IMR-90 (cell line): ENCODE measurements around the gene CYP3A4. TPM values are rescaled to one million over a fixed set of nuclear protein-coding genes. Genes with fewer than 3 reads are reported as not detected.

Experiments used
- ATAC-seq: fragments of 200-7000 bp; cut with Tn5 transposase; 2 replicates; pipeline ENCODE4 v1.9.1; 2020; ENCODE audit warnings: low read depth, mild to moderate bottlenecking, moderate library complexity
- BruUV-seq: library from RNA; stranded (reverse); fragments of 400-500 nt; replicated peaks from 2 replicates; lab custom pipeline; 2021; lab: Mats Ljungman, UMichigan
- CTCF ChIA-PET: fragments of 300-600 bp; formaldehyde crosslinking; extraction: SDS; loops from one replicate; lab custom pipeline; 2021; ENCODE audit warnings: antibody characterized with exemption; lab: Yijun Ruan, JAX
- POLR2A ChIA-PET: fragments of 300-600 bp; sonication (Branson Sonifier 250); formaldehyde crosslinking; loops from one replicate; lab custom pipeline; 2022; ENCODE audit warnings: antibody characterized with exemption; ENCODE audit not compliant: unreplicated experiment; lab: Charles Lee
- DNase-seq: peaks from one replicate; pipeline ENCODE4 v3.0.0; 2013
- H2AFZ ChIP-seq: replicated peaks from 2 replicates; pipeline ENCODE3; 2013; ENCODE audit warnings: low read length, mild to moderate bottlenecking; ENCODE audit not compliant: poor library complexity
- H2AK5ac ChIP-seq: 2 replicates; pipeline ENCODE4 v1.6.1; 2013; ENCODE audit warnings: low read depth, low read length, inconsistent platforms
- H2AK9ac ChIP-seq: replicated peaks from 2 replicates; pipeline ENCODE3; 2013; ENCODE audit warnings: mild to moderate bottlenecking, low read depth, low read length, moderate library complexity; ENCODE audit not compliant: poor library complexity
- H2BK120ac ChIP-seq: 2 replicates; pipeline ENCODE4 v1.6.1; 2013; ENCODE audit warnings: low read depth, low read length, inconsistent platforms
- H2BK15ac ChIP-seq: 3 replicates; pipeline ENCODE4 v1.6.1; 2013; ENCODE audit warnings: low read depth, low read length, inconsistent platforms
- H2BK20ac ChIP-seq: 2 replicates; pipeline ENCODE4 v1.6.1; 2013; ENCODE audit warnings: low read depth, mild to moderate bottlenecking, inconsistent platforms, low read length, moderate library complexity
- H2BK5ac ChIP-seq: 2 replicates; pipeline ENCODE4 v1.6.1; 2013; ENCODE audit warnings: mild to moderate bottlenecking, low read depth, low read length, inconsistent platforms; ENCODE audit not compliant: poor library complexity, severe bottlenecking
- H3K14ac ChIP-seq: replicated peaks from 2 replicates; pipeline ENCODE4 v1.6.1; 2013; ENCODE audit warnings: low read depth, low read length, inconsistent platforms
- H3K18ac ChIP-seq: 2 replicates; pipeline ENCODE4 v1.6.1; 2013; ENCODE audit warnings: low read depth, low read length, control low read depth
- H3K23ac ChIP-seq: 2 replicates; pipeline ENCODE4 v1.6.1; 2013; ENCODE audit warnings: low read depth, low read length, inconsistent platforms
- H3K27ac ChIP-seq: 2 replicates; pipeline ENCODE4 v1.5.1; 2013; ENCODE audit warnings: mild to moderate bottlenecking, control low read depth, low read length; ENCODE audit not compliant: insufficient read depth
- H3K27me3 ChIP-seq: 2 replicates; pipeline ENCODE4 v1.6.1; 2013; ENCODE audit warnings: low read length; ENCODE audit not compliant: control insufficient read depth, insufficient read depth
- H3K36me3 ChIP-seq: 2 replicates; pipeline ENCODE4 v1.6.1; 2013; ENCODE audit warnings: low read length, mixed read lengths; ENCODE audit not compliant: control insufficient read depth, insufficient read depth
- H3K4ac ChIP-seq: 2 replicates; pipeline ENCODE4 v1.6.1; 2013; ENCODE audit warnings: low read depth, low read length, inconsistent platforms
- H3K4me1 ChIP-seq: 2 replicates; pipeline ENCODE4 v1.6.1; 2013; ENCODE audit warnings: low read length, mixed read lengths; ENCODE audit not compliant: control insufficient read depth, insufficient read depth
- H3K4me2 ChIP-seq: 2 replicates; pipeline ENCODE4 v1.6.1; 2013; ENCODE audit warnings: low read depth, mild to moderate bottlenecking, control low read depth, low read length, moderate library complexity
- H3K4me3 ChIP-seq: 2 replicates; pipeline ENCODE4 v1.5.1; 2013; ENCODE audit warnings: low read depth, mild to moderate bottlenecking, control low read depth, low read length, moderate library complexity; ENCODE audit not compliant: insufficient read depth
- H3K56ac ChIP-seq: 2 replicates; pipeline ENCODE4 v1.6.1; 2013; ENCODE audit warnings: low read length, inconsistent platforms; ENCODE audit not compliant: insufficient read depth; ENCODE audit errors: extremely low read depth
- H3K79me1 ChIP-seq, 2 experiments: 2 replicates each; pipeline ENCODE4 v1.6.1; 2013; ENCODE audit warnings: low read length in 2 of 2, inconsistent platforms in 1 of 2, low read depth in 1 of 2
- H3K9ac ChIP-seq: 2 replicates; pipeline ENCODE4 v1.6.1; 2013; ENCODE audit warnings: low read depth, low read length, control low read depth
- H3K9me1 ChIP-seq: 2 replicates; pipeline ENCODE4 v1.6.1; 2013; ENCODE audit warnings: low read length, inconsistent platforms; ENCODE audit not compliant: insufficient read depth
- H3K9me3 ChIP-seq: 2 replicates; pipeline ENCODE4 v1.6.1; 2013; ENCODE audit warnings: low read length; ENCODE audit not compliant: control insufficient read depth, insufficient read depth
- H4K20me1 ChIP-seq: 2 replicates; pipeline ENCODE4 v1.6.1; 2013; ENCODE audit warnings: low read length, inconsistent platforms; ENCODE audit not compliant: insufficient read depth
- H4K5ac ChIP-seq: 2 replicates; pipeline ENCODE4 v1.6.1; 2013; ENCODE audit warnings: mild to moderate bottlenecking, low read depth, low read length, control low read depth
- H4K8ac ChIP-seq, 2 experiments: 2 replicates each; pipeline ENCODE4 v1.6.1; 2013; ENCODE audit warnings: low read depth in 2 of 2, low read length in 2 of 2, control low read depth in 1 of 2, inconsistent platforms in 1 of 2
- H4K91ac ChIP-seq: 2 replicates; pipeline ENCODE4 v1.6.1; 2013; ENCODE audit warnings: low read depth, low read length, inconsistent platforms; ENCODE audit not compliant: insufficient read depth
- BHLHE40 ChIP-seq: fragments of 150-350 bp; IDR thresholded peaks from 2 replicates; pipeline ENCODE4 v1.6.1; 2016; ENCODE audit warnings: mild to moderate bottlenecking, low read depth, low read length
- ELK1 ChIP-seq: fragments of 150-350 bp; IDR thresholded peaks from 2 replicates; pipeline ENCODE4 v1.6.1; 2016; ENCODE audit warnings: low read depth, mild to moderate bottlenecking, low read length, moderate library complexity, borderline replicate concordance
- FOS ChIP-seq: fragments of 150-350 bp; IDR thresholded peaks from 2 replicates; pipeline ENCODE4 v1.6.1; 2016; ENCODE audit warnings: low read depth, low read length
- MAFK ChIP-seq: IDR thresholded peaks from 2 replicates; pipeline ENCODE4 v1.6.1; 2012; ENCODE audit warnings: low read depth, low read length, improper control_type of control experiment
- MAZ ChIP-seq: IDR thresholded peaks from 2 replicates; pipeline ENCODE4 v1.6.1; 2012; ENCODE audit warnings: low read depth, mild to moderate bottlenecking, low read length, improper control_type of control experiment, moderate library complexity, borderline replicate concordance
- NFE2L2 ChIP-seq: fragments of 150-350 bp; IDR thresholded peaks from 2 replicates; pipeline ENCODE4 v1.6.1; 2016; ENCODE audit warnings: low read depth, mild to moderate bottlenecking, low read length
- POLR2A ChIP-seq: IDR thresholded peaks from 2 replicates; pipeline ENCODE4 v1.6.1; 2012; ENCODE audit warnings: mild to moderate bottlenecking, low read depth, low read length
- RAD21 ChIP-seq: IDR thresholded peaks from 2 replicates; pipeline ENCODE4 v1.6.1; 2012; ENCODE audit warnings: low read length, improper control_type of control experiment
- RCOR1 ChIP-seq: IDR thresholded peaks from 2 replicates; pipeline ENCODE4 v1.6.1; 2012; ENCODE audit warnings: mild to moderate bottlenecking, low read length, improper control_type of control experiment; ENCODE audit not compliant: insufficient replicate concordance
- RFX5 ChIP-seq: IDR thresholded peaks from 2 replicates; pipeline ENCODE4 v1.8.0; 2012; ENCODE audit warnings: low read depth, mild to moderate bottlenecking, low read length, moderate library complexity
- USF2 ChIP-seq: fragments of 150-350 bp; IDR thresholded peaks from 2 replicates; pipeline ENCODE4 v1.6.1; 2017; ENCODE audit warnings: mild to moderate bottlenecking, antibody characterized with exemption, low read length, low read depth
- WGBS, 2 experiments: methylation state at CpG; one replicate each; pipeline versions ENCODE4 v1.1.5 to v1.1.7; 2013; ENCODE audit warnings: missing lambda C conversion rate in 2 of 2; ENCODE audit not compliant: insufficient read length in 1 of 2; ENCODE audit errors: extremely low coverage in 2 of 2; 5-methylcytosine and 5-hydroxymethylcytosine counted together
- dilution Hi-C: fragments of 300-500 bp; cut with HindIII; formaldehyde crosslinking; loops from one replicate; pipeline ENCODE4 v1.14.3; 2018; ENCODE audit warnings: low sequenced_read_pairs; ENCODE audit not compliant: unreplicated experiment
- in situ Hi-C: fragments of 300-500 bp; cut with MboI; formaldehyde crosslinking; loops from 3 replicates; pipeline ENCODE4 v1.14.3; 2019; ENCODE audit warnings: low sequenced_read_pairs, inconsistent platforms, mixed read lengths
- intact Hi-C: fragments of 100-400 bp; cut with micrococcal nuclease; formaldehyde crosslinking; loops from 2 replicates; pipeline ENCODE4 v1.10.0; 2022
- polyA plus RNA-seq, 3 experiments: library from polyadenylated mRNA; depleted of rRNA; stranded (reverse); fragments of >200 nt; gene quantifications; 2 replicates each; pipeline ENCODE4 v1.2.3, GENCODE V29; 2012; ENCODE audit warnings: low replicate concordance in 1 of 3
- total RNA-seq: library from RNA; depleted of rRNA; stranded (reverse); fragments of >200 nt; gene quantifications from 2 replicates; pipeline ENCODE4 v1.2.3, GENCODE V29; 2012

Gene CYP3A4
- total and polyA plus RNA-seq, 2 of the 4 experiments (the other 2 are of a cell fraction) = not detected

DNA sequence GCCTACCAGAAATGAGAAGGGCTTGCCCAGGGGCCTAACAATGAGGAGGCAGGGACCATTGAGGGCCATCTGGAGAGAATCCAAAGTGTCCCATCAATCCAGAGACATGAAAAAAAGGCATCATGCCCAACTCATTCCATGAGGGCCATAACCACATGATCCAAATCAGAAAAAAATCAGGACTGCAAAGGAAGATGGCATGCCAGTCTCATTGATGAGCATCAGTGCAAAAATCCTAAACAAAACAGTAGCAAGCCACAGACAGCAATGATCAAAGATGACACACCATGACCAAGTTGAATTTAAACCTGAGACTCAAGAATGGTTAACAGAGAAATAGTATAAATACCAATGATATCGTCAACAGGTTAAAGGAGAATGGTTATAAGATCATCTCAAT lies 7.0 kb upstream of the CYP3A4 start:
- Histone ChIP-seq H2BK20ac (no peak overlapping the region), H2BK5ac (no peak overlapping the region), H3K36me3 (no peaks in the 10 kb centered on the region), H3K79me1 (no peaks in the 10 kb centered on the region), H3K4me1 (no peaks in the 10 kb centered on the region), H2AFZ (no peak overlapping the region), H2BK120ac (no peak overlapping the region), H2BK15ac (no peak overlapping the region), H2AK9ac (no peak overlapping the region), H3K14ac (no peak overlapping the region), H4K8ac (no peak overlapping the region), H3K18ac (no peak overlapping the region), H3K9me1 (no peaks in the 10 kb centered on the region), H4K5ac (no peak overlapping the region), H3K9me3 (no peaks in the 10 kb centered on the region), H3K9ac (no peak overlapping the region), H4K20me1 (no peaks in the 10 kb centered on the region), H3K27ac (no peak overlapping the region), H2AK5ac (no peak overlapping the region), H3K4ac (no peak overlapping the region), H3K23ac (no peak overlapping the region), H3K4me3 (no peak overlapping the region), H4K91ac (no peak overlapping the region), H3K4me2 (no peak overlapping the region), H3K27me3 (no peaks in the 10 kb centered on the region; the same call in none of the 2 replicates), H3K56ac (no peak overlapping the region)
- ChIA-PET CTCF (no interaction called here), POLR2A (no interaction called here)
- BruUV-seq = no TSS peak
- dilution Hi-C loops (no loop called here), intact Hi-C loops (no loop called here), in situ Hi-C loops (no loop called here)
- peak; percentile 17 for DNase-seq
- no CpG with 5 or more reads among the region's 1 CpG for whole genome bisulfite sequencing, 2 experiments
- TF ChIP-seq RCOR1 (no peak), MAZ (no peak), RAD21 (no peak), MAFK (no peak), RFX5 (no peak), NFE2L2 (no peak), ELK1 (no peak), BHLHE40 (no peak), FOS (no peak), USF2 (no peak), POLR2A (no peak)
- no peak for ATAC-seq
